Measurements from ENCODE around the gene ECEL1.

GRCh38 chr2:232502911-232503808 lies 15.5 kb upstream of the ECEL1 start:
- TF ChIP-seq CTCF (IDR thresholded peaks at IDR 0.05), result no peak
- no peak for TF ChIP-seq EZH2 (IDR thresholded peaks at IDR 0.05; ENCODE audit: borderline replicate concordance, insufficient read depth, low read depth, low read length, poor library complexity, severe bottlenecking)

Measured in B cell (primary cell).